ENCODE measurements around the gene CFAP100. TPM values are rescaled to one million over a fixed set of nuclear protein-coding genes. Genes with fewer than 3 reads are reported as not detected.

CFAP100 gene
- total RNA-seq, 4 donors from 2014 or later, result not detected

GRCh38 chr3:126435456-126436315 is 41.0 kb downstream of the CFAP100 start:
- WGBS, result 91% methylated on average over 11 of the region's 14 CpGs
- Histone ChIP-seq H3K27ac (replicated peaks in 1 of 4) (no peak overlapping the region), H3K4me3 (no peak overlapping the region), H3K9me3 (peaks cover 0 to 6% (median 5%) of the 10 kb centered on the region in 4 donors), H3K27me3 (no peaks in the 10 kb centered on the region), H3K4me1 (peaks cover 0 to 3% (median 0%) of the 10 kb centered on the region in 4 donors), H3K36me3 (peaks cover 25 to 71% (median 58%) of the 10 kb centered on the region in 4 donors)
- TF ChIP-seq CTCF (IDR thresholded peaks at IDR 0.05), result no peak
- no peak for TF ChIP-seq EP300 (IDR thresholded peaks at IDR 0.05)
- no peak for TF ChIP-seq POLR2A (IDR thresholded peaks at IDR 0.05; ENCODE audit: low read depth)
- TF ChIP-seq POLR2AphosphoS5 (IDR thresholded peaks at IDR 0.05), result no peak
- intact Hi-C loops (cut with DNase I), result no loop called here
- no peak for DNase-seq (ENCODE audit: extremely low spot score)

GRCh38 chr3:126436826-126437717 is 42.4 kb downstream of the CFAP100 start:
- Histone ChIP-seq H3K36me3 (peaks cover 34 to 78% (median 69%) of the 10 kb centered on the region in 4 donors), H3K27ac (replicated peaks in 1 of 4) (no peak overlapping the region), H3K9me3 (no peaks in the 10 kb centered on the region), H3K4me1 (peaks cover 0 to 3% (median 0%) of the 10 kb centered on the region in 4 donors), H3K4me3 (no peak overlapping the region), H3K27me3 (no peaks in the 10 kb centered on the region)
- WGBS, result 88% methylated on average over 12 of the region's 18 CpGs
- DNase-seq (ENCODE audit: extremely low spot score), result no peak
- intact Hi-C loops (cut with DNase I), result no loop called here
- TF ChIP-seq EP300 (IDR thresholded peaks at IDR 0.05), result no peak
- no peak for TF ChIP-seq POLR2AphosphoS5 (IDR thresholded peaks at IDR 0.05)
- TF ChIP-seq POLR2A (IDR thresholded peaks at IDR 0.05; ENCODE audit: low read depth), result no peak

- WGBS, result 78% methylated on average over 7 of the region's 8 CpGs
- peaks cover 30 to 75% (median 72%) of the 10 kb centered on the region in 4 donors for H3K36me3 ChIP-seq
- DNase-seq (ENCODE audit: extremely low spot score), result no peak
- no peaks in the 10 kb centered on the region for H3K9me3 ChIP-seq
- no peak for TF ChIP-seq CTCF (IDR thresholded peaks at IDR 0.05)
- TF ChIP-seq POLR2AphosphoS5 (IDR thresholded peaks at IDR 0.05), result no peak
- TF ChIP-seq POLR2A (IDR thresholded peaks at IDR 0.05; ENCODE audit: low read depth), result no peak
- TF ChIP-seq EP300 (IDR thresholded peaks at IDR 0.05), result no peak
- H3K4me3 ChIP-seq, result no peak overlapping the region
- intact Hi-C loops (cut with DNase I), result no loop called here
- H3K27me3 ChIP-seq, result no peaks in the 10 kb centered on the region
- H3K27ac ChIP-seq (replicated peaks in 1 of 4), result no peak overlapping the region
- peaks cover 0 to 3% (median 0%) of the 10 kb centered on the region in 4 donors for H3K4me1 ChIP-seq
Measured at GRCh38 chr3:126438186-126438585, 43.5 kb downstream of the CFAP100 start.

- Histone ChIP-seq H3K4me1 (peaks cover 0 to 1% (median 0%) of the 10 kb centered on the region in 4 donors), H3K4me3 (no peak overlapping the region), H3K36me3 (peaks cover 30 to 75% (median 70%) of the 10 kb centered on the region in 4 donors), H3K27ac (replicated peaks in 1 of 4) (no peak overlapping the region), H3K9me3 (no peaks in the 10 kb centered on the region), H3K27me3 (no peaks in the 10 kb centered on the region)
- TF ChIP-seq POLR2AphosphoS5 (IDR thresholded peaks at IDR 0.05) (no peak), EP300 (IDR thresholded peaks at IDR 0.05) (no peak), CTCF (IDR thresholded peaks at IDR 0.05) (no peak), POLR2A (IDR thresholded peaks at IDR 0.05; ENCODE audit: low read depth) (no peak)
- WGBS, result 87% methylated on average over 10 of the region's 10 CpGs
- DNase-seq (ENCODE audit: extremely low spot score), result no peak
- intact Hi-C loops (cut with DNase I), result no loop called here
Measured at GRCh38 chr3:126438746-126439145, 44.0 kb downstream of the CFAP100 start.
